GM12878 (cell line): Measurements from ENCODE around the gene ANO6. TPM values are rescaled to one million over a fixed set of nuclear protein-coding genes. Genes with fewer than 3 reads are reported as not detected.

ENCODE experiments used
- EGR1 ChIP-seq, 2 experiments: IDR thresholded peaks; 1 replicate in 1 of 2; 2 replicates in 1 of 2; pipeline ENCODE4 v1.6.1; 2011 to 2012; ENCODE audit warnings: low read depth in 2 of 2, low read length in 2 of 2, borderline replicate concordance in 1 of 2, mild to moderate bottlenecking in 1 of 2, moderate library complexity in 1 of 2
- ETV6 ChIP-seq, 2 experiments: fragments of 450-650 bp in 1 of 2; IDR thresholded peaks in 1 of 2; conservative IDR thresholded peaks in 1 of 2; 2 replicates each; pipeline ENCODE4 v1.6.1; 2014; ENCODE audit warnings: antibody characterized with exemption in 1 of 2, borderline replicate concordance in 1 of 2, low read depth in 1 of 2, mild to moderate bottlenecking in 1 of 2, moderate library complexity in 1 of 2
- POLR2A ChIP-seq: IDR thresholded peaks from 2 replicates; pipeline ENCODE4 v1.6.1; 2011; ENCODE audit warnings: low read depth, mild to moderate bottlenecking, low read length
- RBBP5 ChIP-seq: fragments of 200-600 bp; sonication (generic); conservative IDR thresholded peaks from 2 replicates; pipeline ENCODE4 v1.6.1; 2016
- SMARCA5 ChIP-seq: fragments of 450-650 bp; IDR thresholded peaks from 2 replicates; pipeline ENCODE4 v1.6.1; 2017; ENCODE audit warnings: mild to moderate bottlenecking
- SUZ12 ChIP-seq: fragments of 200-600 bp; sonication (generic); IDR thresholded peaks from one replicate; pipeline ENCODE4 v1.6.1; 2018; ENCODE audit warnings: antibody characterized with exemption, mild to moderate bottlenecking; ENCODE audit not compliant: unreplicated experiment
- ZBTB33 ChIP-seq: fragments of 450-650 bp; IDR thresholded peaks from 2 replicates; pipeline ENCODE4 v1.6.1; 2017; ENCODE audit warnings: mild to moderate bottlenecking
- ZNF217 ChIP-seq: fragments of 450-650 bp; IDR thresholded peaks from 2 replicates; pipeline ENCODE4 v1.6.1; 2017; ENCODE audit warnings: antibody characterized with exemption, mild to moderate bottlenecking
- ZNF24 ChIP-seq: fragments of 450-650 bp; IDR thresholded peaks from 2 replicates; pipeline ENCODE4 v1.6.1; 2017; ENCODE audit warnings: antibody characterized with exemption, mild to moderate bottlenecking
- ZNF687 ChIP-seq: fragments of 450-650 bp; IDR thresholded peaks from 2 replicates; pipeline ENCODE4 v1.6.1; 2017; ENCODE audit warnings: mild to moderate bottlenecking, moderate library complexity
- ZZZ3 ChIP-seq: IDR thresholded peaks from 2 replicates; pipeline ENCODE4 v1.6.1; 2011; ENCODE audit warnings: low read depth; ENCODE audit not compliant: control insufficient read depth, insufficient read length
- polyA plus RNA-seq, 11 experiments: library from polyadenylated mRNA; depleted of rRNA in 4 of 11; unstranded in 6 of 11; stranded (reverse) in 5 of 11; fragments of >200 nt; fragmentation: Nextera tagmentation in 4 of 11; fragmentation: Illumina TruSeq in 1 of 11; extraction: Ambion mirVana in 4 of 11; extraction: Trizol in 1 of 11; gene quantifications; 1 replicate in 1 of 11; 2 replicates in 10 of 11; pipeline versions ENCODE4 v1.2.1 to v1.2.3, GENCODE V29; 2011 to 2016; ENCODE audit warnings: inconsistent platforms in 2 of 11, missing spikeins in 2 of 11, low read depth in 1 of 11
- total RNA-seq, 4 experiments: library from RNA; depleted of rRNA in 3 of 4; stranded (reverse); fragments of >200 nt in 3 of 4; fragmentation: Illumina TruSeq in 1 of 4; extraction: Trizol in 1 of 4; gene quantifications; 2 replicates each; pipeline versions ENCODE4 v1.2.1 to v1.2.3, GENCODE V29; 2013 to 2021
- TF ChIP-seq, protein P1 (sequence below): fragments of 450-650 bp; formaldehyde crosslinking; IDR thresholded peaks from 2 replicates; pipeline ENCODE4 v1.4.0; 2020; ENCODE audit warnings: mild to moderate bottlenecking, moderate library complexity
- TF ChIP-seq, protein P2 (sequence below): fragments of 450-650 bp; IDR thresholded peaks from 2 replicates; pipeline ENCODE4 v1.6.1; 2017; ENCODE audit warnings: borderline replicate concordance

ANO6 gene
- total and polyA plus RNA-seq, 10 of the 15 experiments (the other 5 are each of a cell fraction or from before 2014, with no cell fraction given): 4.6 to 30.3 (median 26.0) TPM

GRCh38 chr12:45214071-45214470 is 1.8 kb upstream of the ANO6 start (continued):
- no peak for TF ChIP-seq EGR1 (IDR thresholded peaks at IDR 0.05; ENCODE audit: borderline replicate concordance in 1 of 2, low read depth in 2 of 2, low read length in 2 of 2)
- no peak for TF ChIP-seq ZZZ3
- TF ChIP-seq ZNF687: no peak
- TF ChIP-seq ZNF24: no peak
- no peak for TF ChIP-seq ZNF217
- TF ChIP-seq ZBTB33: no peak
- no peak for TF ChIP-seq POLR2A
- no peak for TF ChIP-seq RBBP5
- no peak for TF ChIP-seq SUZ12
- TF ChIP-seq ETV6 (conservative IDR thresholded peaks at IDR 0.05 in 1 of 2, IDR thresholded peaks at IDR 0.05 in 1 of 2; ENCODE audit: borderline replicate concordance in 1 of 2, low read depth in 1 of 2): no peak
- TF ChIP-seq, protein P1, sequence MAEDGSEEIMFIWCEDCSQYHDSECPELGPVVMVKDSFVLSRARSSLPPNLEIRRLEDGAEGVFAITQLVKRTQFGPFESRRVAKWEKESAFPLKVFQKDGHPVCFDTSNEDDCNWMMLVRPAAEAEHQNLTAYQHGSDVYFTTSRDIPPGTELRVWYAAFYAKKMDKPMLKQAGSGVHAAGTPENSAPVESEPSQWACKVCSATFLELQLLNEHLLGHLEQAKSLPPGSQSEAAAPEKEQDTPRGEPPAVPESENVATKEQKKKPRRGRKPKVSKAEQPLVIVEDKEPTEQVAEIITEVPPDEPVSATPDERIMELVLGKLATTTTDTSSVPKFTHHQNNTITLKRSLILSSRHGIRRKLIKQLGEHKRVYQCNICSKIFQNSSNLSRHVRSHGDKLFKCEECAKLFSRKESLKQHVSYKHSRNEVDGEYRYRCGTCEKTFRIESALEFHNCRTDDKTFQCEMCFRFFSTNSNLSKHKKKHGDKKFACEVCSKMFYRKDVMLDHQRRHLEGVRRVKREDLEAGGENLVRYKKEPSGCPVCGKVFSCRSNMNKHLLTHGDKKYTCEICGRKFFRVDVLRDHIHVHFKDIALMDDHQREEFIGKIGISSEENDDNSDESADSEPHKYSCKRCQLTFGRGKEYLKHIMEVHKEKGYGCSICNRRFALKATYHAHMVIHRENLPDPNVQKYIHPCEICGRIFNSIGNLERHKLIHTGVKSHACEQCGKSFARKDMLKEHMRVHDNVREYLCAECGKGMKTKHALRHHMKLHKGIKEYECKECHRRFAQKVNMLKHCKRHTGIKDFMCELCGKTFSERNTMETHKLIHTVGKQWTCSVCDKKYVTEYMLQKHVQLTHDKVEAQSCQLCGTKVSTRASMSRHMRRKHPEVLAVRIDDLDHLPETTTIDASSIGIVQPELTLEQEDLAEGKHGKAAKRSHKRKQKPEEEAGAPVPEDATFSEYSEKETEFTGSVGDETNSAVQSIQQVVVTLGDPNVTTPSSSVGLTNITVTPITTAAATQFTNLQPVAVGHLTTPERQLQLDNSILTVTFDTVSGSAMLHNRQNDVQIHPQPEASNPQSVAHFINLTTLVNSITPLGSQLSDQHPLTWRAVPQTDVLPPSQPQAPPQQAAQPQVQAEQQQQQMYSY (CRISPR knock-in tag): no peak
- TF ChIP-seq SMARCA5: no peak
- TF ChIP-seq, protein P2, sequence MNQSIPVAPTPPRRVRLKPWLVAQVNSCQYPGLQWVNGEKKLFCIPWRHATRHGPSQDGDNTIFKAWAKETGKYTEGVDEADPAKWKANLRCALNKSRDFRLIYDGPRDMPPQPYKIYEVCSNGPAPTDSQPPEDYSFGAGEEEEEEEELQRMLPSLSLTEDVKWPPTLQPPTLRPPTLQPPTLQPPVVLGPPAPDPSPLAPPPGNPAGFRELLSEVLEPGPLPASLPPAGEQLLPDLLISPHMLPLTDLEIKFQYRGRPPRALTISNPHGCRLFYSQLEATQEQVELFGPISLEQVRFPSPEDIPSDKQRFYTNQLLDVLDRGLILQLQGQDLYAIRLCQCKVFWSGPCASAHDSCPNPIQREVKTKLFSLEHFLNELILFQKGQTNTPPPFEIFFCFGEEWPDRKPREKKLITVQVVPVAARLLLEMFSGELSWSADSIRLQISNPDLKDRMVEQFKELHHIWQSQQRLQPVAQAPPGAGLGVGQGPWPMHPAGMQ: no peak
- TF ChIP-seq, all 136 proteins: peak for 0
